Gastroesophageal sphincter (tissue), 4 donors: Measurements from ENCODE around the gene SUPT3H. TPM values are rescaled to one million over a fixed set of nuclear protein-coding genes. Genes with fewer than 3 reads are reported as not detected.

ENCODE experiments used
- ATAC-seq: fragments of 150-250 bp; one replicate; pipeline ENCODE4 v1.9.1; 2016; ENCODE audit warnings: mild to moderate bottlenecking, moderate library complexity
- H3K27ac ChIP-seq, 4 donors: fragments of 200-600 bp; sonication (generic) in 3 of 4; 1 replicate in 3 of 4; 2 replicates in 1 of 4; pipeline ENCODE4 v1.5.1; 2016 to 2019
- H3K27me3 ChIP-seq: fragments of 200-600 bp; sonication (generic); one replicate; pipeline ENCODE4 v1.5.1; 2019
- H3K36me3 ChIP-seq, 2 donors: fragments of 200-600 bp; sonication (generic); one replicate each; pipeline ENCODE4 v1.5.1; 2019; ENCODE audit warnings: control low read depth in 1 of 2
- H3K4me1 ChIP-seq, 3 donors: fragments of 200-600 bp; sonication (generic); 1 replicate in 2 of 3; 2 replicates in 1 of 3; pipeline ENCODE4 v1.5.1; 2016 to 2019; ENCODE audit warnings: control low read depth in 2 of 3
- H3K4me3 ChIP-seq, 2 donors: fragments of 200-600 bp; sonication (generic); one replicate each; pipeline ENCODE4 v1.5.1; 2019; ENCODE audit warnings: mild to moderate bottlenecking in 1 of 2, moderate library complexity in 1 of 2
- H3K9me3 ChIP-seq, 3 donors: fragments of 200-600 bp; sonication (generic); one replicate each; pipeline ENCODE4 v1.5.1; 2017 to 2019; ENCODE audit warnings: control low read depth in 2 of 3
- CTCF ChIP-seq, 4 experiments: fragments of 200-600 bp in 2 of 4; fragments of 450-650 bp in 2 of 4; sonication (generic) in 1 of 4; IDR thresholded peaks; one replicate each; pipeline ENCODE4 v1.5.1; 2017 to 2019; ENCODE audit warnings: antibody characterized with exemption in 4 of 4, mild to moderate bottlenecking in 2 of 4, moderate library complexity in 2 of 4
- EP300 ChIP-seq: sonication (generic); formaldehyde crosslinking; IDR thresholded peaks from one replicate; pipeline ENCODE4 v1.6.1; 2017; ENCODE audit warnings: antibody characterized with exemption, mild to moderate bottlenecking
- POLR2A ChIP-seq, 2 donors: fragments of 450-650 bp; IDR thresholded peaks; one replicate each; pipeline ENCODE4 v1.6.1; 2017; ENCODE audit warnings: antibody characterized with exemption in 2 of 2, mild to moderate bottlenecking in 2 of 2, moderate library complexity in 1 of 2
- POLR2AphosphoS5 ChIP-seq: sonication (generic); formaldehyde crosslinking; IDR thresholded peaks from one replicate; pipeline ENCODE4 v1.6.1; 2017; ENCODE audit warnings: antibody characterized with exemption
- WGBS, 2 donors: methylation state at CpG; one replicate each; pipeline ENCODE4 v1.1.5; 2018; ENCODE audit warnings: low coverage in 1 of 2; 5-methylcytosine and 5-hydroxymethylcytosine counted together
- total RNA-seq, 4 donors: library from RNA; depleted of rRNA; stranded (reverse); fragments of >200 nt; gene quantifications; one replicate each; pipeline ENCODE4 v1.1.0, GENCODE V29; 2016

Gene SUPT3H
- total RNA-seq, 4 donors from 2014 or later: 3.6 to 13.1 (median 7.6) TPM

DNA sequence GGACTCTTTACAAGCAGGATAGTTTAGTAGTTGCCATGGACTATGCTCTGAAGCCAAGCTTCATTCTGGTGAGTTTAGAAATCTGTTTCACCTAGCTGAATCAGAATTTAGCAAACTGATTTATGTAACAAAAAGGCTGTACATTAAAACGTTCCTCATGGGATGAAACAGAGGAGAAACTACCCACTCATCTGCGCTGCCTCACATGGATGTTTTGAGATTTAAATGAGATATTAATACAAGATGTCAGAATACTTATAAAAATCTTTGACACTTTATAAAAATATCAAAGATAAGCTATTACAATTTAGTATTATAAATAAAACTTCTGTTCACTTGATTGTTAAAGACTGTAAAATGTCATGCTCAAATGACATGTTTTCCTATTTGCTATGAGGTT is 32.8 kb downstream of the SUPT3H start:
- no peaks in the 10 kb centered on the region for H3K4me1 ChIP-seq
- 72 to 79% methylated on average over 2 of the region's 2 CpGs for WGBS, 2 donors
- no peaks in the 10 kb centered on the region for H3K27me3 ChIP-seq
- no peaks in the 10 kb centered on the region for H3K9me3 ChIP-seq
- no peak overlapping the region for H3K4me3 ChIP-seq
- no peak for ATAC-seq
- TF ChIP-seq CTCF (IDR thresholded peaks at IDR 0.05): no peak
- TF ChIP-seq POLR2A (IDR thresholded peaks at IDR 0.05): no peak
- TF ChIP-seq EP300: no peak
- TF ChIP-seq POLR2AphosphoS5: no peak
- H3K36me3 ChIP-seq: no peaks in the 10 kb centered on the region
- no peak overlapping the region for H3K27ac ChIP-seq

- no peaks in the 10 kb centered on the region for H3K27me3 ChIP-seq
- no peaks in the 10 kb centered on the region for H3K36me3 ChIP-seq
- no peak overlapping the region for H3K4me3 ChIP-seq
- no peaks in the 10 kb centered on the region for H3K9me3 ChIP-seq
- TF ChIP-seq POLR2AphosphoS5: no peak
- TF ChIP-seq EP300: no peak
- no peak for TF ChIP-seq POLR2A (IDR thresholded peaks at IDR 0.05)
- TF ChIP-seq CTCF (IDR thresholded peaks at IDR 0.05): no peak
- no peak for ATAC-seq
- H3K4me1 ChIP-seq: peaks cover 0 to 8% (median 0%) of the 10 kb centered on the region in 3 donors
- no peak overlapping the region for H3K27ac ChIP-seq
Measured at GRCh38 chr6:45328523-45328922, 49.2 kb downstream of the SUPT3H start.

DNA sequence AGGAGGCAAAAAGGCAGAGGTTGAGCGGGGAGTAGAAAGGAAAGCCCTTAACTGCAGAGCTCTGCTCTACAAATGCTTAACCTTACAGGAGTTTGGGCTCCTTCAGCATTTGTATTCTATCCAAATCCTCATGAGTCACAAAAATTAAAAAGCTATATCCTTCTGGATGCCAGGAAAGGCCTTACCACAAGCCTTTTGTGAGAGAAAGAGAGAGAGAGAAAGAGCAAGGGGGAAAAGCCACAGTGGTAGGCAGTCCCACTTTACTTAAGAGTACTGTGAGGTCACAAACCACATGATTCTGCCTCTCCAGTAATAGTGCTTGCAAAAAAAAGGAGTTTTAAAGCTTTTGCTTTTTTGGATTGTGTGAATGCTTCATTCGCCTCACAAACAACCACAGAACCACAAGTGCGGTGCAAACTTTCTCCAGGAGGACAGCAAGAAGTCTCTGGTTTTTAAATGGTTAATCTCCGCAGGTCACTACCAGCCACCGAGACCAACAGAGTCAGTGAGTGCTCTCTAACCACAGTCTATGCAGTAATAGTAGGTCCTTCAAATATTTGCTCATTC is 49.7 kb downstream of the SUPT3H start, which contains the start of gene RUNX2:
Gene RUNX2 (plus strand): TSS at position 375 of the 567 bp plus-strand sequence. CDS start 397 bp downstream, outside the sequence.
- ATAC-seq: no peak
- Histone ChIP-seq H3K27me3 (no peaks in the 10 kb centered on the region), H3K9me3 (no peaks in the 10 kb centered on the region), H3K27ac (no peak within 1 kb of the TSS), H3K4me3 (no peak within 1 kb of the TSS), H3K4me1 (peaks cover 0 to 8% (median 0%) of the 10 kb centered on the region in 3 donors), H3K36me3 (no peaks in the 10 kb centered on the region)
- WGBS, 2 donors: 58 to 100% methylated on average over 1 to 5 of the region's 5 CpGs
- TF ChIP-seq POLR2AphosphoS5 (no peak), POLR2A (IDR thresholded peaks at IDR 0.05) (no peak), CTCF (IDR thresholded peaks at IDR 0.05) (no peak), EP300 (no peak)

DNA sequence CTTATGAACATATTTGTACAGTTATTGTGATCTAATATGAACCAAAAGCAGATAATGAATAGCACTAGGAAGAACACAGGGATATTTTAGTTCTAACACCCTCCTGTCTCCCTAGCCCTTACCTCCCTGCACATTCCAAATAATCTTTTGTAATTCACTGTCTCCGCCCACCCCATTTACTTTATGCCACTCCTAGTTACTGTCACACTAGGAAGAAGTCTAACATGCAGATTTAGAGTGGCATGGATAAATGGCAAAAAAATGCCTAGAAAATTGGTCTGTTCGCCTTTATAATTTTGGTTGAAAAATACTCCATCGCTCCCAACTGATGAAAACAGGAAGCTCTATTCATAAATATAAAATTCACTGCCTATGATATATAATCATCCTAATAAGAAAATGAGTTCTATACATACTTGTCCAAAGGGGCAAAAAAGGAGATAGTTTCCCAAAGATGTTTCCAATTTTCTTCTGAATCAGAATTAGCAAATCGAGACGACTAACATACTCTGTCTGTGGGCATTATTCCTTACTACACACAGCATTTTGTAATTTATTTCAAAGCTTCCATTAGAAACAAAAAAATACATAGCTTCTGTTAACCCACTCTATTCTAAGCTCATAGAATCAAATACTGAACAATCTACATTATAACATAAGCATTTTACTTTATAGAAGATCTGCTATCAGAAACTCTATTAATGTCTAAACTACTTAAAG is 50.9 kb downstream of the SUPT3H start:
- Histone ChIP-seq H3K36me3 (no peaks in the 10 kb centered on the region), H3K4me3 (no peak overlapping the region), H3K27ac (no peak overlapping the region), H3K9me3 (no peaks in the 10 kb centered on the region), H3K4me1 (peaks cover 0 to 8% (median 0%) of the 10 kb centered on the region in 3 donors), H3K27me3 (no peaks in the 10 kb centered on the region)
- 88 to 95% methylated on average over 5 of the region's 5 CpGs for WGBS, 2 donors
- ATAC-seq: no peak
- TF ChIP-seq POLR2AphosphoS5 (no peak), CTCF (IDR thresholded peaks at IDR 0.05) (no peak), POLR2A (IDR thresholded peaks at IDR 0.05) (no peak), EP300 (no peak)

DNA sequence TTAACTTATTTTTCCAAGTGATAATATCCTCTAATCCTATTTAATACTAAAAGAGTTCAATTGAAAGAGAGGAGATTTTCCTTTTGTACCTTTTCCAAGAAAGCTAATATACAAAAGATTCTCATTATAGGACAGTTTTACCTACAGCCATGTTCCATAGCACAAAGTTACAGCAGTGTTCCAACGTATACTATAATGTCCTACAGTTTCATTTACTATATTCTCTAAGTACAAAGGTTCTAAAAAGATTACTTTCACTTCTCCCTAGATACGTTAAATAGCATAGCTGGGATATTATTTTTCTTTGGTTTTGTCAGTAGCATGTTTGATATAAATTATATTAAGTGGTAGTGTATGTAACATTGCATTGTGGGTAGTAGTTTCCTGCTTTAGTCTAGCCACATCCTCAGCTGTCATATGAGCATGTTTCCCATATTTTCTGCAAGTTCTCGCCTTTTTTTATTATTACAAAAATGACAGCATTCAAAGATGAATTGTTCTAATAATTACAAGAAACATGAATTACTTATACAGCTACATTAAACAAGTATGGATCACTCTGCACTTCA is 54.0 kb downstream of the SUPT3H start:
- WGBS, 2 donors: 73 to 74% methylated on average over 3 of the region's 3 CpGs
- Histone ChIP-seq H3K4me3 (no peak overlapping the region), H3K36me3 (no peaks in the 10 kb centered on the region)

More for the DNA sequence above, 54.0 kb downstream of the SUPT3H start:
- Histone ChIP-seq H3K27ac (no peak overlapping the region), H3K27me3 (no peaks in the 10 kb centered on the region), H3K4me1 (peaks cover 0 to 8% (median 0%) of the 10 kb centered on the region in 3 donors), H3K9me3 (no peaks in the 10 kb centered on the region)
- no peak for ATAC-seq
- TF ChIP-seq POLR2AphosphoS5 (no peak), CTCF (IDR thresholded peaks at IDR 0.05) (no peak), EP300 (no peak), POLR2A (IDR thresholded peaks at IDR 0.05) (no peak)
